ENCODE data around the gene SLC35F1.

Gene SLC35F1

GRCh38 chr6:118061666-118062065 is 154.6 kb downstream of the SLC35F1 start:
- no peaks in the 10 kb centered on the region for H4K20me1 ChIP-seq (ENCODE audit: insufficient read depth, low read length)
- no peak overlapping the region for H3K27ac ChIP-seq (ENCODE audit: low read length)
- no peaks in the 10 kb centered on the region for H3K27me3 ChIP-seq (ENCODE audit: low read depth, low read length)
- no peak overlapping the region for H3K4me2 ChIP-seq (ENCODE audit: low read length)
- no peak overlapping the region for H3K4me3 ChIP-seq (ENCODE audit: low read length)
- H3K36me3 ChIP-seq (replicated peaks; ENCODE audit: low read depth, low read length) = no peaks in the 10 kb centered on the region
- no peak for TF ChIP-seq EZH2phosphoT487 (IDR thresholded peaks at IDR 0.05; ENCODE audit: low read depth)
- TF ChIP-seq CTCF (IDR thresholded peaks at IDR 0.05; ENCODE audit: low read depth, low read length) = no peak
- H3K9ac ChIP-seq (ENCODE audit: low read length) = no peak overlapping the region
- no peaks in the 10 kb centered on the region for H3K4me1 ChIP-seq (ENCODE audit: low read length)
- H3K9me3 ChIP-seq (ENCODE audit: insufficient read depth, low read length) = no peaks in the 10 kb centered on the region
- no peak overlapping the region for H2AFZ ChIP-seq (ENCODE audit: low read depth, low read length)
- no peaks in the 10 kb centered on the region for H3K79me2 ChIP-seq (ENCODE audit: low read length)

DNA sequence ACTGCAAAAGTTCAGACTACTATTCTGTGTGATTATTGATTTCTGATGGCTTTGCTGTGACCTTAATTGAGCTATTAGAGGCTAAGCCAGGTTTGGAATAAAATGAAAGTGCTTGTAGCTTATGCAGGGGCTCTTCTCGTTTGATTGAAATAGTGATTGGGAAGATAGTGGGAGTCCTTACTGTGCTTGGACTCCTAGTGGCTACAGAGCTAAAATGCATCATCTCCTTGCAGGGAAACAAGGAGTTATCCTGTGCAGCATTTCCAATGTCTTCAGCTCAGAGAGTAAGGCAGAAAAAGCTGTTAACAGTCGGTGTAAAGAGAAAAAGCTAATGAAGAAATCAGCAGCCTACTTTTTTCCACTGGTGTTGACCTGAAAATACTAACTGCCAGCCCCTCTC is 173.5 kb downstream of the SLC35F1 start:
- no peaks in the 10 kb centered on the region for H4K20me1 ChIP-seq (ENCODE audit: insufficient read depth, low read length)
- no peaks in the 10 kb centered on the region for H3K79me2 ChIP-seq (ENCODE audit: low read length)
- no peaks in the 10 kb centered on the region for H3K9me3 ChIP-seq (ENCODE audit: insufficient read depth, low read length)
- H3K27me3 ChIP-seq (ENCODE audit: low read depth, low read length) = no peaks in the 10 kb centered on the region
- H3K4me2 ChIP-seq (ENCODE audit: low read length) = no peak overlapping the region
- TF ChIP-seq CTCF (IDR thresholded peaks at IDR 0.05; ENCODE audit: low read depth, low read length) (no peak), EZH2phosphoT487 (IDR thresholded peaks at IDR 0.05; ENCODE audit: low read depth) (no peak)
- H3K27ac ChIP-seq (ENCODE audit: low read length) = no peak overlapping the region
- H3K4me3 ChIP-seq (ENCODE audit: low read length) = no peak overlapping the region
- H3K9ac ChIP-seq (ENCODE audit: low read length) = no peak overlapping the region
- no peaks in the 10 kb centered on the region for H3K4me1 ChIP-seq (ENCODE audit: low read length)
- H2AFZ ChIP-seq (ENCODE audit: low read depth, low read length) = no peak overlapping the region
- no peaks in the 10 kb centered on the region for H3K36me3 ChIP-seq (replicated peaks; ENCODE audit: low read depth, low read length)

DNA sequence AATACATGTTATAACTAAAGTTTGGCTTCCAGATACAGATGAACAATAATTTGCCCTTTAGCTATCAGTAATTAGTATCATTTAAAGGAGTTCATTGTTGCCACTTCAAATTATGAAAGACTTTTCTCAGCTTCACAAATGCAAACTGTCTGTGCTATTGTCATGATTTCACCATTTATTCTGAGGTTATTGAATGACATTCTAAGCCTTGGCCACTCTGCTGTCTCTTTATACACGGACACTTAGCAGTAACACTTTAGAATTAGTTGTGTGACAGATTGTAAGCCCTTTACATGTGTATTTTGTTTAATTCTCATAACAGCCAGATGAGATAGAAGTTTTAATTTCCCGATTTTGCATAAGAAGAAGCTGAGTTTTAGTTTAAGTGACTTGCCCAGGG is 176.6 kb downstream of the SLC35F1 start:
- no peak for TF ChIP-seq EZH2phosphoT487 (IDR thresholded peaks at IDR 0.05; ENCODE audit: low read depth)
- TF ChIP-seq CTCF (IDR thresholded peaks at IDR 0.05; ENCODE audit: low read depth, low read length) = no peak

DNA sequence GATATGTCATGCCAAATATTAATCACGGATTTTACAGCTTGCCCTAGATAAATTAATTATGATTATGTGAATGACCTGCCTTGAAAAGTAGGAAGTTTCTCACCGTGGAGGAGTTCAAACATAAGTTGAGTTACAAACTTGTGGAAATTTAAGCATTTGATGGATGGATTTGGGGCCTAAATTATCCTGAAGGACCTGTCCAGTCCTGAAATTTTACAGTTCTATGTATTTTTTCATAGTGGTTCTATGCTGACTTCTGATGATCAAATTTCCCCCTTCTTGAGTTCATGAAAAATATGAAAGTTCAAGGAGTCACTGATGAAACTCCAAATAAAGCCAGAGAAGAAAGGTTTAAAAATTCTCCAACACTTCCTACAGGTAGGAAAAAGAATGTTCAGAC is 178.6 kb downstream of the SLC35F1 start:
- H3K27me3 ChIP-seq (ENCODE audit: low read depth, low read length) = no peaks in the 10 kb centered on the region
- TF ChIP-seq EZH2phosphoT487 (IDR thresholded peaks at IDR 0.05; ENCODE audit: low read depth) (no peak), CTCF (IDR thresholded peaks at IDR 0.05; ENCODE audit: low read depth, low read length) (no peak)

More for the DNA sequence above, 176.6 kb downstream of the SLC35F1 start:
- Histone ChIP-seq H3K27me3 (ENCODE audit: low read depth, low read length) (no peaks in the 10 kb centered on the region), H3K9me3 (ENCODE audit: insufficient read depth, low read length) (no peaks in the 10 kb centered on the region), H3K27ac (ENCODE audit: low read length) (no peak overlapping the region), H3K79me2 (ENCODE audit: low read length) (no peaks in the 10 kb centered on the region), H3K9ac (ENCODE audit: low read length) (no peak overlapping the region), H4K20me1 (ENCODE audit: insufficient read depth, low read length) (no peaks in the 10 kb centered on the region), H3K36me3 (replicated peaks; ENCODE audit: low read depth, low read length) (no peaks in the 10 kb centered on the region), H3K4me1 (ENCODE audit: low read length) (no peaks in the 10 kb centered on the region), H3K4me2 (ENCODE audit: low read length) (no peak overlapping the region), H2AFZ (ENCODE audit: low read depth, low read length) (no peak overlapping the region), H3K4me3 (ENCODE audit: low read length) (no peak overlapping the region)

More for the DNA sequence above, 178.6 kb downstream of the SLC35F1 start:
- Histone ChIP-seq H2AFZ (ENCODE audit: low read depth, low read length) (no peak overlapping the region), H3K27ac (ENCODE audit: low read length) (no peak overlapping the region), H4K20me1 (ENCODE audit: insufficient read depth, low read length) (no peaks in the 10 kb centered on the region), H3K36me3 (replicated peaks; ENCODE audit: low read depth, low read length) (no peaks in the 10 kb centered on the region), H3K4me3 (ENCODE audit: low read length) (no peak overlapping the region), H3K79me2 (ENCODE audit: low read length) (no peaks in the 10 kb centered on the region), H3K4me1 (ENCODE audit: low read length) (no peaks in the 10 kb centered on the region), H3K9ac (ENCODE audit: low read length) (no peak overlapping the region), H3K4me2 (ENCODE audit: low read length) (no peak overlapping the region), H3K9me3 (ENCODE audit: insufficient read depth, low read length) (no peaks in the 10 kb centered on the region)
